Stimulated activated naive CD4-positive, alpha-beta T cell (primary cell): ENCODE measurements around the gene RAPGEF6.
"Not testable (repeated sequence)": the region's sequence is repeated elsewhere in the genome, so short reads cannot be mapped to it uniquely, and the experiment has no call there.

Source experiments
- DNase-seq, 6 experiments: peaks; one replicate each; lab custom pipeline; 2025; lab: John Stamatoyannopoulos, UW

Gene RAPGEF6

GRCh38 chr5:131608597-131608996 is 26.4 kb downstream of the RAPGEF6 start:
- no peak for DNase-seq

GRCh38 chr5:131607903-131608540 is 27.0 kb downstream of the RAPGEF6 start:
- DNase-seq, result no peak

DNA sequence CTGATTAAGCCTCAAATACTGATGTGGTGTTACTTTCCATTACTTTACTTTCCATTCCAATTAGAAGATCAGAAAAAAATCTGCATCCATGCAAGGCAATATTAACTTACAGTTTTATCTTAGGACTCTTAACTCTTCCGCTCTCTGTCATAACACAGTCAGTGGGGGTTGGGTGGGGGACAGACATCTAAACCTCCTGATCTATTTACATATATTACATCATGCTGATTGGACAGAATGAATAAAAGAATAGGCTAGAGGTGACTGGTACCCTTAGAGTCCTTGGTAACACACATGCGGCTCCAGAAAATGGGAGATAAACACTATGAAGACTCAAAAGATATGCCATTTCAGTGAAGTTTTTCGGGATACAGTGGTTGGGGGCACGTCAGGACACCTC is 27.6 kb downstream of the RAPGEF6 start:
- no peak for DNase-seq

- no peak for DNase-seq
These were observed 29.9 kb downstream of the RAPGEF6 start for GRCh38 chr5:131605086-131605485.

DNA sequence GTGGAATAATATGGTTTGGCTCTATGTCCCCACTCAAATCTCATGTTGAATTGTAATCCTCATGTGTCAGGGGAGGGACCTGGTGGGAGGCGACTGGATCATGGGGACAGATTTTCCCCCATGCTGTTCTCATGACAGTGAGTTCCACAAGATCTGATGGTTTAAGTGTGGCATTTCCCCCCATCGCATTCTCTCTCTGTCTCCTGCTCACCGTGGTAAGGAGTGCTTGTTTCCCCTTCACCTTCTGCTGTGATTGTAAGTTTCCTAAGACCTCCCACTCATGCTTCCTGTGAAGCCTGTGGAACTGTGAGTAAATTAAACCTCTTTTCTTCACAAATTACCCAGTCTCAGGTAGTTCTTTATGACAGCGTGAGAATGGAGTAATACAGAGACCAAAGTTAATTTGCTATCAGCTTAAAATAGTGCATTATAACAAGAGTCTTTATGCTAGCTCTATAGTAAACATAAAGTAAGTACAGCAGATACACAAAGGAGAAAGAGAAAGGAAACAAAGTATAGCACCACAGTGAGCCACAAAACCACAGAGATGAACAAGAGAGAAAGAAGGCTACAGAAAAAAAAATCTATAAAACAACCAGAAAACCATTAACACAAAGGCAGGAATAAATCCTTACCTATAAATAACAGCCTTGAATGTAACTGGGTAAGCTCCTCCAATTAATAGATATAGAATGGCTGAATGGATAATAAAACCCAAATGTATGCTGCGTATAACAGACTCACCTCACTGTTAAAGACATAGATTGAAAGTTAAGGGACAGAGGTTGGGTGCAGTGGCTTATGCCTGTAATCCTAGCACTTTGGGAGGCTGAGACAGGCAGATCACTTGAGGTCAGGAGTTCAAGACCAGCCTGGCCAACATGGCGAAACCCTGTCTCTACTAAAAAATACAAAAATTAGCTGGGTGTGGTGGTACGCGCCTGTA is 39.7 kb downstream of the RAPGEF6 start:
- DNase-seq, result peak in 3 of 6 experiments; percentile 40 to 67 (median 54)

DNA sequence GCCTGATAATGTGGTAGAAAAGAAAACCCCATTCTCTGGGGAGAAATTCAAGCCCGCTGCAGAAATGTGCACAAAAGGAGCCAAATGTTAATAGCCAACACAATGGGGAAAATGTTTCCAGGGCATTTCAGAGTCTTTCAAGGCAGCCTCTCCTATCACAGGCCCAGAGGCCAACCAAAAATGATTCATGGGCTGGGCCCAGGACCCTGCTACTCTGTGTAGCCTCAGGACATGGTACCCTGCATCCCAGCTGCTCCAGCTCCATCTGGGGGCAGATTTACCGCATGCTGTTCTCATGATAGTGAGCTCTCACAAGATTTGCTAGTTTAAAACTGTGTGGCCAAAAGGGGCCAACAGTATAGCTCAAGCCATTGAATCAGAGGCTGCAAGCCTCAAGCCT is 41.1 kb downstream of the RAPGEF6 start:
- DNase-seq, result no peak

- not testable (repeated sequence) for DNase-seq
These were observed 41.6 kb downstream of the RAPGEF6 start for GRCh38 chr5:131593436-131593835.

- peak in 5 of 6 experiments; percentile 11 to 72 (median 35) for DNase-seq
These were observed 45.3 kb downstream of the RAPGEF6 start for GRCh38 chr5:131589510-131590348.

GRCh38 chr5:131587541-131587940 is 47.5 kb downstream of the RAPGEF6 start:
- no peak for DNase-seq

- DNase-seq, result no peak
These were observed 53.3 kb downstream of the RAPGEF6 start for GRCh38 chr5:131581702-131582101.

DNA sequence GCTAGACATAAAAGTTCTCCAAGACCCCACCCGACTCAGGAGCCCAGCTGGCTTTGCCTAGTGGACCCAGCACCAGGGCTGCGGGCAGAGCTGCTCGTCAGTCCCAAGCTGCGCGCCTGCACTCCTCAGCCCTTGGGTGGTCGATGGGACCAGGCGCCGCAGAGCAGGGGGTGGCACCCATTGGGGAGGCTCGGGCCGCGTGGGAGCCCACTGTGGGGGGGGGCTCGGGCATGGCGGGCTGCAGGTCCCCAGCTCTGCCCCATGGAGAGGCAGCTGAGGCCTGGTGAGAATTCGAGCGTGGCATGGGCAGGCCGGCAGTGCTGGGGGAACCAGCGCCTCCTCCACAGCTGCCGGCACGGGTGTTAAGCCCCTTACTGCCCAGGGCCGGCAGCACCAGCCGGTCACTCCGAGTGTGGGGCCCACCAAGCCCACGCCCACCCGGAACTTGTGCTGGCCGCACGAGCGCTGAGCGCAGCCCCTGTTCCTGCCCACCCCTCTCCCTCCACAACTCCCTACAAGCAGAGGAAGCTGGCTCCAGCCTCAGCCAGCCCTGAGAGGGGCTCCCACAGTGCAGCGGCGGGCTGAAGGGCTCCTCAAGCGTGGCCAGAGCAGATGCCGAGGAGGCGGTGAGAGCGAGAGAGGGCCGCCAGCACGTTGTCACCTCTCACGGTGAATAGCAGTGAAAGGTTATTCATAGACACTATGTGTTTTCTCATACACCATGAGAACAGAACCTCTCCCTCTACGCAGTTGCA is 54.9 kb downstream of the RAPGEF6 start:
- DNase-seq, result no peak

DNA sequence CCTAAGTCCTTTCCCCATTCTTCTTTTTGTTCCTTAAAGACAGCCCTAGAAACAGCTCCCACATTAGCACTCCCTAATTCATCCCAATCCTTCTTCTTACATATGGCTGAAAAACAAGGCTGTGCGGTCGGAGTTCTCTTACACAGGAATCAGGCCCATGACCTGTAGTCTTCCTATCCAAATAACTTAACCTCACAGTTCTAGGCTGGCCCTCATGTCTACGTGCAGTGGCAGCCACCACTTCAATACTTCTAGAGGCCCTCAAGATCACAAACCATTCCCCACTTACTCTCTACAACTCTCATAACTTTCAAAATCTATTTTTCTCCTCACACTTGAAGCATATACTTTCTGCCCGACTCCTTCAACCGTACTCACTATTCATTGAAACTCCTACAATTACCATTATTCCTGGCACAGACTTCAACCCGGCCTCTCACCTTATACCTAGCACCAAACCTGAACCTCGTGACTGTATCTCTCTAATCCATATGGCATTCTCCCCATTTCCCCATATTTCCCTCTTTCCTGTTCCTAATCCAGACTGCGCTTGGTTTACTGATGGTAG is 59.3 kb downstream of the RAPGEF6 start:
- no peak for DNase-seq

DNA sequence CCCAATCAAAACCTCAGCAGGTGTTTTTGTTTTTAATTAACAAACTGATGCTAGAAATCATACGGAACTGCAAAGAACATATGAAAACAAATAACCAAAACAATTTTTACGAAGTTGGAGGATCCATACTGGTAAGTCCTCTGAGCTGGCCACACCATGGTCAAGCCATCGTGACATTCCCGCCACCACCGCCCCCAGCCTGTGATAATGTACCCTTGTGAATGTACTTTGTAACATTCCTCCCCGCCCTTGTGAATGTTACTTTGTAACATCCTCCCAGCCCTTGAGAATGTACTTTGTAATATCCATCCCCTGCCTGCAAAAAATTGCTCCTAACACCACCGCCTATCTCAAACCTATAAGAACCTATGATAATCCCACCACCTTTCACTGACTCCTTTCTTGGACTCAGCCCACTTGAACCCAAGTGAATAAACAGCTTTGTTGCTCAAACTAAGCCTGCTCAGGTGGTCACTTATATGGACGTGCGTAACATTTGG is 63.3 kb downstream of the RAPGEF6 start:
- DNase-seq, result no peak

- DNase-seq, result no peak
These were observed 64.3 kb downstream of the RAPGEF6 start for GRCh38 chr5:131570757-131571156.

DNA sequence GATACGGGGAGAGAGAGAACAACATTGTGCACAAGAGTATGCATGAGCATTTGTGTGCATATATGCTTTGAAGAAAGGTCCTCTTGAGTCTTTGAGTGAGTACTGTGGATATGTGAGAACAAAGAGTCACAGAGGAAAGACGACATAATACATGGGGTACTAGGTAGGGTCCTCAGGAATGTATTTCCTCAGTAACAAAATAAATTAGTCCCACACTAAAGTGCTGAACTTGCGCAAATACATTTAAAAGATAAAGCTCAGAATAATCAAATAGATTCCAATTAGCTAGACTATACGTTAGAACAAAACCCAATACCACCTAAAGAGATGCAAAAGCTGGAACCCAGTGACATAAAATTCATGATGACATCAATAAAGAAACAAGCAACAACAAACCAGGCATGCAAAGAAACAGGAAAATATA is 70.8 kb downstream of the RAPGEF6 start:
- DNase-seq, result no peak

DNA sequence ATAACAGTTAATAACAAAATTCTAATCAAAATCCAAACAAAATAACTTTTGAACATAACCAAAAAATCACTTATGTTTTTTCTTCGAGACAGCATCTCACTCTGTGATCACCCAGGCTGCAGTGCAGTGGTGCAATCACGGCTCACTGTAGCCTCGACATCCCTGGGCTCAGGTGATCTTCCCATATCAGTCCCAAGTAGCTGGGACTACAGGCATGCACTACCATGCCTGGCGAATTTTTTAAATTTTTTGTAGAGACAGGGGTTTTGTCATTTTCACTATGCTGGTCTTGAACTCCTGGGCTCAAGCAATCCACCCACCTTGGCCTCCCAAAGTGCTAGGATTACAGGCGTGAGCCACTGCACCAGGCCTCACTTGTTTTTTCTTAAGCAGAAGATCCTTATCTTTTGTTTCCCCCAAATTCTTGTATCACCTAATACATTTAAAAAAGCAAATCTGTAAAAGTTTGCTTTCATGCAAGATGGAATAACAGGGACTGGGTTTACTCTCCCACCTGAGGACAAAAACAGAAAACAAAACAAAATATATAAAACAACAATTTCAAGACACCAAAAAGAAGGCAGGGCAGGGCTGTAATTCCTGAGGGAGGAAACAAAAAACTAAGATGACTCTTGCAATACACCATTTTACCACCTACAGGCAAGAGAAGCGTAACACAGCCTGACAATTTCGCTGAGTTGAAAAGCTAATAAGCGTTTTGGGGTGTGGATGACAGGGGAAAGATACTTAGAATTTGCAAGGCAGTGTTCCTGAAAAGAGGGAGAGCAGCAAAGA is 71.4 kb downstream of the RAPGEF6 start:
- DNase-seq, result no peak

GRCh38 chr5:131550606-131551005 is 84.4 kb downstream of the RAPGEF6 start:
- DNase-seq, result no peak

DNA sequence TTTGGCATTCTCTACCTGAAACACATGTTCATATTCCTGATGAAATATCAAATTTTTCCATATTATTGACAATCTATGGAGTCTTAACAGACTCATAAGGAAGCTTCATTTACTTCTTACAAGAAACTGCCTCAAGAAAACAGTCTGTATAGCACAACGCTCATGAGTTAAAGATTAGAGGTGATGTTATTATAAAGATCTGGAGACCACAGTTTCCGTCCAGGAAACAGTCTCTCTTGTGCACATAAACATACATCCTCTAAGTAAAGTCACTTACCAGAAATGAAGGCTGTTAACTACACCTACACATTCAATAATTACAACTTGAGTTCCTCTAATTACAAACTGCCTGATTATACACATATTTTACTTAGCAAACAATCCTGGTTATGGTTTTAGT is 86.9 kb downstream of the RAPGEF6 start:
- DNase-seq, result peak in 3 of 6 experiments; percentile 69 to 77 (median 72)

DNA sequence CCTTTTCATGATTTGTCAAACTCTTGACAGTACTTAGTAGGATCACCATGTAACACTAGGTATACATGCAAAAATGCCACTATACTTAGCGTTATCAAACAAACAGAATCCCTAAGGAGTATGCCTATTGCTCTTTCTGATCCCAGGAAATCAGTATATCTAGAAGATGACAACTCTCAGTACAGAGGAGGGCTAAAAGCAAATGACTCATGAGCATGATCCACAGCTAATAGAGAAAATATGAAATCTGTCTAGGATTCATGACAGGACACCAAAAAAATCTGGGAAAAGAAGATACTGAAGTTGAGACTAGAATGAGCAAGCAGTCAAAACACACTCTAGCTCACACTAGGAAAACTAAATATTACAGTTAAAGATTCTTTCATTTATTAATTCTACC is 89.2 kb downstream of the RAPGEF6 start:
- no peak for DNase-seq

GRCh38 chr5:131542723-131543122 is 92.3 kb downstream of the RAPGEF6 start:
- no peak for DNase-seq
